Measurements from ENCODE around the gene SYTL3. TPM values are rescaled to one million over a fixed set of nuclear protein-coding genes. Genes with fewer than 3 reads are reported as not detected.
A peak's percentile ranks its signal among the peaks of the same experiment; 100 is the strongest.
"Not testable (repeated sequence)": the region's sequence is repeated elsewhere in the genome, so short reads cannot be mapped to it uniquely, and the experiment has no call there.

SYTL3 gene
- total RNA-seq = 10 to 100 TPM in 1 of 4 donors, 1 to 10 TPM in 3; 4.8 to 10.1 (median 7.6) TPM

GRCh38 chr6:158649289-158650143 lies at the start of gene SYTL3:
TSS of gene SYTL3 (plus strand) at chr6:158650054. CDS start at chr6:158663269, 13,215 bp downstream.
- Histone ChIP-seq H3K27ac (replicated peaks in 1 of 4) (peak within 1 kb of the TSS; percentile 32 to 99 (median 55)), H3K36me3 (no peaks in the 10 kb centered on the region), H3K4me3 (no peak within 1 kb of the TSS), H3K9me3 (no peaks in the 10 kb centered on the region), H3K27me3 (no peaks in the 10 kb centered on the region), H3K4me1 (peaks cover 21 to 48% (median 32%) of the 10 kb centered on the region in 4 donors)
- DNase-seq (ENCODE audit: extremely low spot score) = peak; percentile 91
- intact Hi-C loops (cut with DNase I) = no loop called here
- TF ChIP-seq POLR2A (IDR thresholded peaks at IDR 0.05; ENCODE audit: low read depth) (no peak), POLR2AphosphoS5 (IDR thresholded peaks at IDR 0.05) (peak; percentile 47 to 74)
- WGBS = 60% methylated on average over 15 of the region's 15 CpGs

GRCh38 chr6:158603261-158604047 lies 46.4 kb upstream of the SYTL3 start:
- Histone ChIP-seq H3K36me3 (peaks cover 10 to 62% (median 48%) of the 10 kb centered on the region in 4 donors), H3K4me1 (peaks cover 0 to 3% (median 0%) of the 10 kb centered on the region in 4 donors), H3K27ac (replicated peaks in 1 of 4) (no peak overlapping the region), H3K27me3 (no peaks in the 10 kb centered on the region), H3K9me3 (no peaks in the 10 kb centered on the region), H3K4me3 (no peak overlapping the region)
- TF ChIP-seq EP300 (IDR thresholded peaks at IDR 0.05) (no peak), CTCF (IDR thresholded peaks at IDR 0.05) (no peak), POLR2AphosphoS5 (IDR thresholded peaks at IDR 0.05) (no peak)
- no peak for DNase-seq (ENCODE audit: extremely low spot score)
- 83% methylated on average over 15 of the region's 15 CpGs for WGBS
- intact Hi-C loops (cut with DNase I) = no loop called here

- H3K36me3 ChIP-seq = peaks cover 10 to 63% (median 52%) of the 10 kb centered on the region in 4 donors
- no peak overlapping the region for H3K27ac ChIP-seq (replicated peaks in 1 of 4)
- TF ChIP-seq EP300 (IDR thresholded peaks at IDR 0.05) (no peak), CTCF (IDR thresholded peaks at IDR 0.05) (no peak), POLR2A (IDR thresholded peaks at IDR 0.05; ENCODE audit: low read depth) (no peak), POLR2AphosphoS5 (IDR thresholded peaks at IDR 0.05) (no peak)
Observed at GRCh38 chr6:158604048-158604406, 45.8 kb upstream of the SYTL3 start.

GRCh38 chr6:158605266-158605878 lies 44.5 kb upstream of the SYTL3 start:
- DNase-seq (ENCODE audit: extremely low spot score) = no peak
- intact Hi-C loops (cut with DNase I) = loop anchor here (5.0 kb wide), 1 partner anchor 383 kb away; no protein-coding TSS in a partner anchor
- H3K4me3 ChIP-seq = no peak overlapping the region
- H3K9me3 ChIP-seq = no peaks in the 10 kb centered on the region
- H3K36me3 ChIP-seq = peaks cover 17 to 63% (median 55%) of the 10 kb centered on the region in 4 donors
- H3K27ac ChIP-seq (replicated peaks in 1 of 4) = no peak overlapping the region
- TF ChIP-seq POLR2A (IDR thresholded peaks at IDR 0.05; ENCODE audit: low read depth) (no peak), CTCF (IDR thresholded peaks at IDR 0.05) (peak; percentile 69 to 78 (median 74)), EP300 (IDR thresholded peaks at IDR 0.05) (no peak), POLR2AphosphoS5 (IDR thresholded peaks at IDR 0.05) (peak in 1 of 2 donors; percentile 15)
- peaks cover 0 to 6% (median 2%) of the 10 kb centered on the region in 4 donors for H3K4me1 ChIP-seq
- 31% methylated on average over 13 of the region's 13 CpGs for WGBS
- H3K27me3 ChIP-seq = no peaks in the 10 kb centered on the region

More at GRCh38 chr6:158604048-158604406, 45.8 kb upstream of the SYTL3 start:
- Histone ChIP-seq H3K4me3 (no peak overlapping the region), H3K9me3 (no peaks in the 10 kb centered on the region), H3K4me1 (peaks cover 0 to 3% (median 0%) of the 10 kb centered on the region in 4 donors), H3K27me3 (no peaks in the 10 kb centered on the region)
- no peak for DNase-seq (ENCODE audit: extremely low spot score)
- 78% methylated on average over 6 of the region's 6 CpGs for WGBS
- intact Hi-C loops (cut with DNase I) = no loop called here

- intact Hi-C loops (cut with DNase I) = loop anchor here (5.0 kb wide), 1 partner anchor 384 kb away; no protein-coding TSS in a partner anchor
- H3K27ac ChIP-seq (replicated peaks in 1 of 4); H3K9me3 ChIP-seq; H3K4me3 ChIP-seq; H3K27me3 ChIP-seq; H3K4me1 ChIP-seq; DNase-seq (ENCODE audit: extremely low spot score): not testable (repeated sequence)
- H3K36me3 ChIP-seq = peaks cover 23 to 66% (median 58%) of the 10 kb centered on the region in 4 donors
- 92% methylated on average over 15 of the region's 15 CpGs for WGBS
Observed at GRCh38 chr6:158606011-158606410, 43.8 kb upstream of the SYTL3 start.
